Measurements from ENCODE around the gene FAM78B.

The FAM78B gene

GRCh38 chr1:166153525-166154314 is 13.1 kb downstream of the FAM78B start:
- no peak overlapping the region for H3K4me3 ChIP-seq (ENCODE audit: low read depth, low read length)
- no peak for DNase-seq (ENCODE audit: low read depth)
- no peak for TF ChIP-seq CTCF (IDR thresholded peaks at IDR 0.05; ENCODE audit: low read depth, low read length, missing control alignments)

- no peak for TF ChIP-seq CTCF (IDR thresholded peaks at IDR 0.05; ENCODE audit: low read depth, low read length, missing control alignments)
- H3K4me3 ChIP-seq (ENCODE audit: low read depth, low read length): no peak overlapping the region
- DNase-seq (ENCODE audit: low read depth): no peak
Measured at GRCh38 chr1:166152978-166153377, 13.8 kb downstream of the FAM78B start.

- no peak overlapping the region for H3K4me3 ChIP-seq (ENCODE audit: low read depth, low read length)
- TF ChIP-seq CTCF (IDR thresholded peaks at IDR 0.05; ENCODE audit: low read depth, low read length, missing control alignments): no peak
- no peak for DNase-seq (ENCODE audit: low read depth)
Measured at GRCh38 chr1:166151804-166152203, 15.0 kb downstream of the FAM78B start.

GRCh38 chr1:166145499-166145898 is 21.3 kb downstream of the FAM78B start:
- no peak for DNase-seq (ENCODE audit: low read depth)
- no peak for TF ChIP-seq CTCF (IDR thresholded peaks at IDR 0.05; ENCODE audit: low read depth, low read length, missing control alignments)
- no peak overlapping the region for H3K4me3 ChIP-seq (ENCODE audit: low read depth, low read length)

- DNase-seq (ENCODE audit: low read depth): no peak
- peak; percentile 11 for TF ChIP-seq CTCF (IDR thresholded peaks at IDR 0.05; ENCODE audit: low read depth, low read length, missing control alignments)
- H3K4me3 ChIP-seq (ENCODE audit: low read depth, low read length): no peak overlapping the region
Measured at GRCh38 chr1:166141969-166142368, 24.8 kb downstream of the FAM78B start.

- no peak for TF ChIP-seq CTCF (IDR thresholded peaks at IDR 0.05; ENCODE audit: low read depth, low read length, missing control alignments)
- no peak for DNase-seq (ENCODE audit: low read depth)
- H3K4me3 ChIP-seq (ENCODE audit: low read depth, low read length): no peak overlapping the region
Measured at GRCh38 chr1:166140251-166140650, 26.6 kb downstream of the FAM78B start.

GRCh38 chr1:166139735-166140134 is 27.1 kb downstream of the FAM78B start:
- H3K4me3 ChIP-seq (ENCODE audit: low read depth, low read length): no peak overlapping the region
- TF ChIP-seq CTCF (IDR thresholded peaks at IDR 0.05; ENCODE audit: low read depth, low read length, missing control alignments): no peak
- no peak for DNase-seq (ENCODE audit: low read depth)

Measured in GM12864 (cell line).